ENCODE measurements around the gene BBOX1.

The BBOX1 gene

GRCh38 chr11:27025312-27025955 lies 15.2 kb upstream of the BBOX1 start:
- DNase-seq (ENCODE audit: low read depth in 2 of 3, low spot score in 1 of 3): no peak

- no peak for DNase-seq (ENCODE audit: low read depth in 2 of 3, low spot score in 1 of 3)
These were observed 14.5 kb upstream of the BBOX1 start for GRCh38 chr11:27025957-27026733.

GRCh38 chr11:27028561-27028965 lies 12.1 kb upstream of the BBOX1 start:
- no peak for DNase-seq (ENCODE audit: low read depth in 2 of 3, low spot score in 1 of 3)

GRCh38 chr11:27029966-27030365 lies 10.6 kb upstream of the BBOX1 start:
- no peak for DNase-seq (ENCODE audit: low read depth in 2 of 3, low spot score in 1 of 3)

- DNase-seq (ENCODE audit: low read depth in 2 of 3, low spot score in 1 of 3): no peak
These were observed 8.9 kb upstream of the BBOX1 start for GRCh38 chr11:27031754-27032153.

- no peak for DNase-seq (ENCODE audit: low read depth in 2 of 3, low spot score in 1 of 3)
These were observed 742 bp upstream of the BBOX1 start for GRCh38 chr11:27039873-27040272.

- DNase-seq (ENCODE audit: low read depth in 2 of 3, low spot score in 1 of 3): no peak
These were observed 705 bp downstream of the BBOX1 start for GRCh38 chr11:27041141-27041899.

GRCh38 chr11:27046956-27047355 lies 6.3 kb downstream of the BBOX1 start:
- no peak for DNase-seq (ENCODE audit: low read depth in 2 of 3, low spot score in 1 of 3)

GRCh38 chr11:27052668-27053067 lies 12.1 kb downstream of the BBOX1 start:
- DNase-seq (ENCODE audit: low read depth in 2 of 3, low spot score in 1 of 3): no peak

- no peak for DNase-seq (ENCODE audit: low read depth in 2 of 3, low spot score in 1 of 3)
These were observed 14.6 kb downstream of the BBOX1 start for GRCh38 chr11:27055065-27055682.

GRCh38 chr11:27057091-27057780 lies 16.6 kb downstream of the BBOX1 start:
- DNase-seq (ENCODE audit: low read depth in 2 of 3, low spot score in 1 of 3): no peak

- no peak for DNase-seq (ENCODE audit: low read depth in 2 of 3, low spot score in 1 of 3)
These were observed 17.8 kb downstream of the BBOX1 start for GRCh38 chr11:27058456-27058855.

- DNase-seq (ENCODE audit: low read depth in 2 of 3, low spot score in 1 of 3): no peak
These were observed 18.8 kb downstream of the BBOX1 start for GRCh38 chr11:27059431-27059830.

- no peak for DNase-seq (ENCODE audit: low read depth in 2 of 3, low spot score in 1 of 3)
These were observed 20.3 kb downstream of the BBOX1 start for GRCh38 chr11:27060816-27061460.

- no peak for DNase-seq (ENCODE audit: low read depth in 2 of 3, low spot score in 1 of 3)
These were observed 20.8 kb downstream of the BBOX1 start for GRCh38 chr11:27061461-27061821.

GRCh38 chr11:27064086-27064485 lies 23.5 kb downstream of the BBOX1 start:
- DNase-seq (ENCODE audit: low read depth in 2 of 3, low spot score in 1 of 3): no peak

- DNase-seq (ENCODE audit: low read depth in 2 of 3, low spot score in 1 of 3): no peak
These were observed 34.6 kb downstream of the BBOX1 start for GRCh38 chr11:27075192-27075591.

GRCh38 chr11:27075655-27076054 lies 35.0 kb downstream of the BBOX1 start:
- no peak for DNase-seq (ENCODE audit: low read depth in 2 of 3, low spot score in 1 of 3)

- no peak for DNase-seq (ENCODE audit: low read depth in 2 of 3, low spot score in 1 of 3)
These were observed 35.5 kb downstream of the BBOX1 start for GRCh38 chr11:27076121-27076589.

GRCh38 chr11:27081056-27081455 lies 40.4 kb downstream of the BBOX1 start:
- DNase-seq (ENCODE audit: low read depth in 2 of 3, low spot score in 1 of 3): no peak
